Peyer's patch (tissue), 4 donors: ENCODE results near the gene CBFB. TPM values are rescaled to one million over a fixed set of nuclear protein-coding genes. Genes with fewer than 3 reads are reported as not detected.

ENCODE experiments used
- DNase-seq, 3 donors: peaks; one replicate each; pipeline ENCODE4 v3.0.0-alpha.2; 2017 to 2019
- H3K27ac ChIP-seq, 4 donors: fragments of 200-600 bp; sonication (generic); one replicate each; pipeline ENCODE4 v1.5.1; 2016 to 2019
- H3K27me3 ChIP-seq, 2 donors: fragments of 200-600 bp; sonication (generic); one replicate each; pipeline ENCODE4 v1.5.1; 2019
- H3K36me3 ChIP-seq, 3 donors: fragments of 200-600 bp; sonication (generic); one replicate each; pipeline ENCODE4 v1.5.1; 2016 to 2019
- H3K4me1 ChIP-seq, 4 donors: fragments of 200-600 bp; sonication (generic); one replicate each; pipeline ENCODE4 v1.5.1; 2016 to 2019
- H3K4me3 ChIP-seq, 4 donors: fragments of 200-600 bp; sonication (generic); 1 replicate in 3 of 4; 2 replicates in 1 of 4; pipeline ENCODE4 v1.5.1; 2016 to 2019; ENCODE audit warnings: mild to moderate bottlenecking in 1 of 4
- H3K9me3 ChIP-seq, 4 donors: fragments of 200-600 bp; sonication (generic); one replicate each; pipeline ENCODE4 v1.5.1; 2016 to 2019; ENCODE audit warnings: mild to moderate bottlenecking in 1 of 4
- POLR2A ChIP-seq, 2 donors: fragments of 450-650 bp; IDR thresholded peaks; one replicate each; pipeline ENCODE4 v1.5.1; 2017; ENCODE audit warnings: antibody characterized with exemption in 2 of 2, mild to moderate bottlenecking in 2 of 2, moderate library complexity in 2 of 2
- total RNA-seq, 4 donors: library from RNA; depleted of rRNA; stranded (reverse); fragments of >200 nt; gene quantifications; one replicate each; pipeline ENCODE4 v1.1.0, GENCODE V29; 2016
- TF ChIP-seq, protein P1 (sequence below), 6 experiments: fragments of 450-650 bp in 4 of 6; fragments of 200-600 bp in 2 of 6; sonication (generic) in 1 of 6; IDR thresholded peaks; one replicate each; pipeline ENCODE4 v1.5.1; 2017 to 2019; ENCODE audit warnings: antibody characterized with exemption in 6 of 6, mild to moderate bottlenecking in 3 of 6, moderate library complexity in 1 of 6

CBFB gene
- 10 to 100 TPM; 14.0 to 30.5 (median 26.6) TPM for total RNA-seq

DNA sequence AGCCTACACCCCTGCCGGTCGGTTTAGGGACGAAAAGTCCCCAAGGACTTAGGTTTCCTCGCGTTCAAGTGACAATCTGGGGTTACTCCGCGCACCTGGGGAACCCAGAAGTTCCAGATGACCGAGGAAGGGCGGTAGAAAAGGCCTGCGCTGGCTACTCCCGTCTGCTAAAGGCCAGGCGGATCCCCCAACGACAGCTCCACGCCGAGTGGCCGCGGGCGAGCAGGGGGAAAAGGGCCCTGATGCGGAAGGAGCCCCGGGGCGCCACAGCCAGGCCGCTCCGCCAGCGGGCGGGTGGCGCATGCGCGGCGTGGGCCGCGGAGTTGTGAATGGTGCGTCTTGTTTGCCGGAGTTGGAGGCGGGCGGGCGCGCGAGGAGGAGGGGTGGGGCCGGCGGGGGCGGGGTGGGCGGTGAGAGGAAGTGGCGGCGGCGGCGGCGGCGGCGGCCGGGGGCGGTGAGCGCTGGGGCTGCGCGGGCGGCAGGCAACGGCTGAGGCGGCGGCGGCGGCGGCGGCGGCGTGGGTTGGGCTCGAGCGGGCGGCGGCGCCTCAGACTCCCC is at the start of gene CBFB:
Gene CBFB, plus strand, starts transcription at position 454 of the 558 bp plus-strand sequence. CDS start 259 bp downstream, outside the sequence.
- Histone ChIP-seq H3K4me1 (peaks cover 0 to 19% (median 4%) of the 10 kb centered on the region in 4 donors), H3K9me3 (no peaks in the 10 kb centered on the region), H3K27me3 (no peaks in the 10 kb centered on the region), H3K4me3 (peak within 1 kb of the TSS; percentile 77 to 97 (median 94)), H3K27ac (peak within 1 kb of the TSS; percentile 92 to 99 (median 96)), H3K36me3 (no peaks in the 10 kb centered on the region)
- peak; percentile 92 to 97 (median 95) for DNase-seq
- peak; percentile 87 to 88 for TF ChIP-seq POLR2A (IDR thresholded peaks at IDR 0.05)
- TF ChIP-seq, protein P1, sequence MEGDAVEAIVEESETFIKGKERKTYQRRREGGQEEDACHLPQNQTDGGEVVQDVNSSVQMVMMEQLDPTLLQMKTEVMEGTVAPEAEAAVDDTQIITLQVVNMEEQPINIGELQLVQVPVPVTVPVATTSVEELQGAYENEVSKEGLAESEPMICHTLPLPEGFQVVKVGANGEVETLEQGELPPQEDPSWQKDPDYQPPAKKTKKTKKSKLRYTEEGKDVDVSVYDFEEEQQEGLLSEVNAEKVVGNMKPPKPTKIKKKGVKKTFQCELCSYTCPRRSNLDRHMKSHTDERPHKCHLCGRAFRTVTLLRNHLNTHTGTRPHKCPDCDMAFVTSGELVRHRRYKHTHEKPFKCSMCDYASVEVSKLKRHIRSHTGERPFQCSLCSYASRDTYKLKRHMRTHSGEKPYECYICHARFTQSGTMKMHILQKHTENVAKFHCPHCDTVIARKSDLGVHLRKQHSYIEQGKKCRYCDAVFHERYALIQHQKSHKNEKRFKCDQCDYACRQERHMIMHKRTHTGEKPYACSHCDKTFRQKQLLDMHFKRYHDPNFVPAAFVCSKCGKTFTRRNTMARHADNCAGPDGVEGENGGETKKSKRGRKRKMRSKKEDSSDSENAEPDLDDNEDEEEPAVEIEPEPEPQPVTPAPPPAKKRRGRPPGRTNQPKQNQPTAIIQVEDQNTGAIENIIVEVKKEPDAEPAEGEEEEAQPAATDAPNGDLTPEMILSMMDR (IDR thresholded peaks at IDR 0.05): peak in 4 of 6 experiments; percentile 9 to 35 (median 30)

DNA sequence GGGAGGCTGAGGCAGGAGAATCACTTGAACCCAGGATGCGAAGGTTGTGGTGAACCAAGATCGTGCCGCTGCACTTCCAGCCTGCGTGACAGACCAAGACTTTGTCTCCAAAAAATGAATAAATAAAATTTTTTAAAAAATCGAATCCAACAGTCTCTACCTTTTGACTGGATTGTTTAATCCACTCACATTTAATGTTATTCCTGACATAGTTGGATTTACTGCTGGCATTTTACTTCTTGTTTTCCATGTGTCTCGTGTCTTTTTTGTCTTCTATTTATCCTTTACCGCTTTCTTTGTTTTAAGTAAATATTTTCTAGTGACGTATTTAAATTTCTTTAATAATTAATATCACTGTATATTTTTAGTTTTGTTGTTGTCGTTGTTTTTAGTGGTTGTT is 45.9 kb upstream of the CBFB start:
- TF ChIP-seq, protein P1 (IDR thresholded peaks at IDR 0.05): no peak
- TF ChIP-seq POLR2A (IDR thresholded peaks at IDR 0.05): no peak
- H3K27ac ChIP-seq: no peak overlapping the region
- H3K9me3 ChIP-seq: no peaks in the 10 kb centered on the region
- no peaks in the 10 kb centered on the region for H3K36me3 ChIP-seq
- DNase-seq: no peak
- H3K4me3 ChIP-seq: no peak overlapping the region
- H3K4me1 ChIP-seq: no peaks in the 10 kb centered on the region
- no peaks in the 10 kb centered on the region for H3K27me3 ChIP-seq

DNA sequence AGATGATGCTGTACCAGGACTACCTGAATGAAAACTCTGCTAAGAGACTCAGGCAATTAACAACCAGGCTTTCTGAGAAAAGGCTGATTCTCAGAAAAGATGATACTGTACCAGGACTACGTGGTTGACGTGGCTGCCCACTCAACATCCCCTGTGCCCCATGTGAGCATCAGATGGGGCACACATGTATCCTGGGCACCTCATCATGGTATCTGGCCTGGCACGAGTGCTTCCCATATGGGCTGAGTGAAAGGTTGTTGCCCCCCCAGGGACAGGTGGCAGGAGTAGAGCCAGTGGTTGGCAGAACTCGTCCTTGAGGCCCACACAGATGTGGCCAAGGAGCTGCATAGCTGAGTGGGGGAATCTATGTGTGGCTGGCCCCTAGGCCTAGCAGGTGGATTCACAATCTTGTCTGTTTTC is 44.0 kb upstream of the CBFB start:
- H3K4me1 ChIP-seq: no peaks in the 10 kb centered on the region
- no peak overlapping the region for H3K4me3 ChIP-seq
- no peaks in the 10 kb centered on the region for H3K36me3 ChIP-seq
- no peak overlapping the region for H3K27ac ChIP-seq
- DNase-seq: no peak
- no peak for TF ChIP-seq POLR2A (IDR thresholded peaks at IDR 0.05)
- TF ChIP-seq, protein P1 (IDR thresholded peaks at IDR 0.05): no peak
- no peaks in the 10 kb centered on the region for H3K27me3 ChIP-seq
- no peaks in the 10 kb centered on the region for H3K9me3 ChIP-seq

GRCh38 chr16:66986559-66986958 is 42.4 kb upstream of the CBFB start:
- Histone ChIP-seq H3K27me3 (no peaks in the 10 kb centered on the region), H3K27ac (no peak overlapping the region), H3K4me3 (no peak overlapping the region), H3K9me3 (no peaks in the 10 kb centered on the region), H3K36me3 (no peaks in the 10 kb centered on the region), H3K4me1 (no peaks in the 10 kb centered on the region)
- TF ChIP-seq, protein P1 (IDR thresholded peaks at IDR 0.05): no peak
- TF ChIP-seq POLR2A (IDR thresholded peaks at IDR 0.05): no peak
- DNase-seq: no peak

- TF ChIP-seq, protein P1 (IDR thresholded peaks at IDR 0.05): no peak
- no peak for TF ChIP-seq POLR2A (IDR thresholded peaks at IDR 0.05)
- Histone ChIP-seq H3K27ac (no peak within 1 kb of the TSS), H3K27me3 (no peaks in the 10 kb centered on the region), H3K9me3 (no peaks in the 10 kb centered on the region), H3K4me1 (no peaks in the 10 kb centered on the region), H3K36me3 (no peaks in the 10 kb centered on the region), H3K4me3 (no peak within 1 kb of the TSS)
- peak in 1 of 3 donors; percentile 58 for DNase-seq
These were observed 40.7 kb upstream of the CBFB start, which contains the start of gene CES4A for GRCh38 chr16:66988197-66988788. CES4A (plus strand) TSS chr16:66988589; CDS start chr16:66988773, 184 bp downstream.
